NT2/D1 (cell line): ENCODE data around the gene MAP3K6.

ENCODE experiments used
- DNase-seq: peaks from one replicate; pipeline ENCODE4 v3.0.0-alpha.2; 2011; ENCODE audit warnings: low read depth, low spot score
- H3K27me3 ChIP-seq: 2 replicates; pipeline ENCODE4 v1.6.0; 2011; ENCODE audit warnings: mild to moderate bottlenecking; ENCODE audit not compliant: insufficient read length, insufficient read depth
- H3K36me3 ChIP-seq: 2 replicates; pipeline ENCODE4 v1.6.1; 2011; ENCODE audit warnings: mild to moderate bottlenecking, low read length, mixed read lengths; ENCODE audit not compliant: insufficient read depth, insufficient read length
- H3K4me1 ChIP-seq: 2 replicates; pipeline ENCODE4 v1.5.1; 2011; ENCODE audit not compliant: insufficient read depth, insufficient read length
- H3K4me3 ChIP-seq: 2 replicates; pipeline ENCODE4 v1.5.1; 2011; ENCODE audit warnings: low read depth; ENCODE audit not compliant: insufficient read length
- H3K9ac ChIP-seq: 2 replicates; pipeline ENCODE4 v1.6.0; 2011; ENCODE audit warnings: low read depth; ENCODE audit not compliant: insufficient read length
- H3K9me3 ChIP-seq: 2 replicates; pipeline ENCODE4 v1.5.1; 2011; ENCODE audit warnings: mild to moderate bottlenecking, low read length; ENCODE audit not compliant: insufficient read depth
- SUZ12 ChIP-seq: IDR thresholded peaks from 2 replicates; pipeline ENCODE4 v1.6.1; 2011; ENCODE audit not compliant: insufficient read length, insufficient read depth; ENCODE audit errors: extremely low read depth
- YY1 ChIP-seq: IDR thresholded peaks from 2 replicates; pipeline ENCODE4 v1.6.1; 2011; ENCODE audit not compliant: insufficient read length, insufficient read depth
- ZNF274 ChIP-seq: IDR thresholded peaks from 2 replicates; pipeline ENCODE4 v1.6.1; 2011; ENCODE audit warnings: mild to moderate bottlenecking, low read depth, low read length

MAP3K6 gene

GRCh38 chr1:27356277-27356618 lies 10.5 kb downstream of the MAP3K6 start:
- Histone ChIP-seq H3K27me3 (peaks cover 20% of the 10 kb centered on the region), H3K4me1 (peaks cover 25% of the 10 kb centered on the region), H3K4me3 (no peak overlapping the region), H3K36me3 (peaks cover 55% of the 10 kb centered on the region), H3K9ac (no peak overlapping the region), H3K9me3 (no peaks in the 10 kb centered on the region)
- DNase-seq, result no peak
- TF ChIP-seq ZNF274 (no peak), SUZ12 (no peak), YY1 (no peak)

- no peak overlapping the region for H3K4me3 ChIP-seq
- H3K4me1 ChIP-seq, result peaks cover 25% of the 10 kb centered on the region
- no peak for DNase-seq
- TF ChIP-seq SUZ12, result no peak
- H3K9me3 ChIP-seq, result no peaks in the 10 kb centered on the region
- H3K36me3 ChIP-seq, result peaks cover 51% of the 10 kb centered on the region
- peaks cover 20% of the 10 kb centered on the region for H3K27me3 ChIP-seq
- no peak overlapping the region for H3K9ac ChIP-seq
Measured at GRCh38 chr1:27355683-27356082, 11.1 kb downstream of the MAP3K6 start.

GRCh38 chr1:27353629-27354028 lies 13.1 kb downstream of the MAP3K6 start:
- Histone ChIP-seq H3K4me3 (no peak overlapping the region), H3K9ac (no peak overlapping the region), H3K9me3 (no peaks in the 10 kb centered on the region), H3K36me3 (peaks cover 36% of the 10 kb centered on the region), H3K27me3 (peaks cover 11% of the 10 kb centered on the region), H3K4me1 (peaks cover 26% of the 10 kb centered on the region)
- TF ChIP-seq ZNF274 (no peak), SUZ12 (no peak), YY1 (no peak)
- no peak for DNase-seq

- peaks cover 25% of the 10 kb centered on the region for H3K4me1 ChIP-seq
- peak overlapping the region; percentile 27 for H3K9ac ChIP-seq
- no peak for DNase-seq
- no peak overlapping the region for H3K4me3 ChIP-seq
- peaks cover 31% of the 10 kb centered on the region for H3K36me3 ChIP-seq
- H3K9me3 ChIP-seq, result no peaks in the 10 kb centered on the region
- peaks cover 7% of the 10 kb centered on the region for H3K27me3 ChIP-seq
- no peak for TF ChIP-seq SUZ12
- TF ChIP-seq YY1, result no peak
- TF ChIP-seq ZNF274, result no peak
Measured at GRCh38 chr1:27353166-27353565, 13.6 kb downstream of the MAP3K6 start.

- Histone ChIP-seq H3K9me3 (no peaks in the 10 kb centered on the region), H3K4me1 (peaks cover 22% of the 10 kb centered on the region), H3K27me3 (no peaks in the 10 kb centered on the region), H3K4me3 (peak overlapping the region; percentile 82), H3K9ac (peak overlapping the region; percentile 81), H3K36me3 (peaks cover 41% of the 10 kb centered on the region)
- TF ChIP-seq ZNF274 (no peak), YY1 (no peak), SUZ12 (no peak)
- no peak for DNase-seq
Measured at GRCh38 chr1:27351541-27352107, 15.1 kb downstream of the MAP3K6 start.

- peak; percentile 97 for DNase-seq
- peak overlapping the region; percentile 82 for H3K4me3 ChIP-seq
- TF ChIP-seq SUZ12, result no peak
- TF ChIP-seq YY1, result peak; percentile 16
- peak overlapping the region; percentile 87 for H3K9ac ChIP-seq
- H3K27me3 ChIP-seq, result no peaks in the 10 kb centered on the region
- H3K9me3 ChIP-seq, result no peaks in the 10 kb centered on the region
- peaks cover 22% of the 10 kb centered on the region for H3K4me1 ChIP-seq
- H3K36me3 ChIP-seq, result peaks cover 42% of the 10 kb centered on the region
Measured at GRCh38 chr1:27350663-27351540, 15.9 kb downstream of the MAP3K6 start.

GRCh38 chr1:27349784-27350662 lies 16.7 kb downstream of the MAP3K6 start:
- no peak for DNase-seq
- H3K4me3 ChIP-seq, result peak overlapping the region; percentile 82
- peaks cover 22% of the 10 kb centered on the region for H3K4me1 ChIP-seq
- no peaks in the 10 kb centered on the region for H3K9me3 ChIP-seq
- no peaks in the 10 kb centered on the region for H3K27me3 ChIP-seq
- H3K9ac ChIP-seq, result peak overlapping the region; percentile 87
- H3K36me3 ChIP-seq, result peaks cover 40% of the 10 kb centered on the region
- TF ChIP-seq ZNF274 (no peak), SUZ12 (no peak), YY1 (no peak)
